HEK293 (cell line): ENCODE measurements around the gene NECAB2.

ENCODE experiments used
- ZNF366 ChIP-seq: fragments of 450-650 bp; formaldehyde crosslinking; conservative IDR thresholded peaks from 2 replicates; pipeline ENCODE4 v1.5.1; 2016; ENCODE audit warnings: missing biosample characterization, missing genetic modification characterization
- ZNF596 ChIP-seq: fragments of 450-650 bp; IDR thresholded peaks from 2 replicates; pipeline ENCODE4 v1.5.0; 2018; ENCODE audit warnings: missing biosample characterization, mild to moderate bottlenecking, missing genetic modification characterization, moderate library complexity
- ZNF610 ChIP-seq: fragments of 450-650 bp; formaldehyde crosslinking; IDR thresholded peaks from 2 replicates; pipeline ENCODE4 v1.5.1; 2016; ENCODE audit warnings: missing biosample characterization, missing genetic modification characterization, borderline replicate concordance

GRCh38 chr16:83925095-83925905, 42.7 kb upstream of the NECAB2 start:
- TF ChIP-seq ZNF610 (tag by site-specific recombination), result no peak
- TF ChIP-seq ZNF596 (tag by site-specific recombination), result no peak
- TF ChIP-seq ZNF366 (tag by site-specific recombination), result no peak
